CD4-positive, CD25-positive, alpha-beta regulatory T cell (primary cell): ENCODE results near the gene KDM3B. TPM values are rescaled to one million over a fixed set of nuclear protein-coding genes. Genes with fewer than 3 reads are reported as not detected.

Experiments used
- ATAC-seq, 2 donors: fragments of 150-1000 bp; cut with Tn5 transposase; one replicate each; pipeline ENCODE4 v1.10.0; 2021; ENCODE audit warnings: low read depth in 2 of 2, moderate number of reproducible peaks in 2 of 2, moderate library complexity in 1 of 2
- DNase-seq, 3 donors: peaks; one replicate each; pipeline versions ENCODE4 v3.0.0 to v3.0.0-alpha.2; 2012 to 2022; ENCODE audit warnings: mixed read lengths in 1 of 3
- H3K27ac ChIP-seq: one replicate; pipeline ENCODE4 v1.7.0; 2013; ENCODE audit warnings: mild to moderate bottlenecking, low read length; ENCODE audit not compliant: insufficient read depth, poor library complexity, severe bottlenecking
- H3K27me3 ChIP-seq: one replicate; pipeline ENCODE4 v1.7.0; 2013; ENCODE audit warnings: low read length; ENCODE audit not compliant: control insufficient read depth, insufficient read depth
- H3K36me3 ChIP-seq: one replicate; pipeline ENCODE4 v1.7.0; 2013; ENCODE audit warnings: mild to moderate bottlenecking, low read length, moderate library complexity; ENCODE audit not compliant: control insufficient read depth, insufficient read depth
- H3K4me1 ChIP-seq: 2 replicates; pipeline ENCODE4 v1.7.0; 2013; ENCODE audit warnings: mild to moderate bottlenecking, low read length; ENCODE audit not compliant: insufficient read depth, control insufficient read depth, poor library complexity, severe bottlenecking
- H3K4me3 ChIP-seq: one replicate; pipeline ENCODE4 v1.7.0; 2013; ENCODE audit warnings: low read depth, mild to moderate bottlenecking, low read length, moderate library complexity
- H3K9me3 ChIP-seq, 2 experiments: 1 replicate in 1 of 2; 2 replicates in 1 of 2; pipeline ENCODE4 v1.7.0; 2013; ENCODE audit warnings: low read length in 2 of 2, mild to moderate bottlenecking in 1 of 2, moderate library complexity in 1 of 2; ENCODE audit not compliant: control insufficient read depth in 2 of 2
- H3K27ac Mint-ChIP-seq, 3 donors: one replicate each; pipeline ENCODE4 v1.8.0; 2020 to 2022; ENCODE audit warnings: mild to moderate bottlenecking in 3 of 3, mixed read lengths in 3 of 3, moderate library complexity in 2 of 3
- H3K27me3 Mint-ChIP-seq: one replicate; pipeline ENCODE4 v1.8.0; 2022; ENCODE audit warnings: mild to moderate bottlenecking, mixed read lengths
- H3K36me3 Mint-ChIP-seq: one replicate; pipeline ENCODE4 v1.8.0; 2020; ENCODE audit warnings: mixed read lengths
- H3K4me1 Mint-ChIP-seq, 4 donors: one replicate each; pipeline ENCODE4 v1.8.0; 2020 to 2022; ENCODE audit warnings: mixed read lengths in 4 of 4, mild to moderate bottlenecking in 1 of 4
- H3K4me3 Mint-ChIP-seq, 4 donors: one replicate each; pipeline ENCODE4 v1.8.0; 2020 to 2022; ENCODE audit warnings: mild to moderate bottlenecking in 4 of 4, mixed read lengths in 4 of 4, moderate library complexity in 3 of 4
- H3K9me3 Mint-ChIP-seq, 7 donors: one replicate each; pipeline ENCODE4 v1.8.0; 2020 to 2022; ENCODE audit warnings: mixed read lengths in 7 of 7, mild to moderate bottlenecking in 3 of 7, moderate library complexity in 2 of 7
- polyA plus RNA-seq, 4 donors: library from polyadenylated mRNA; unstranded; fragments of 300-500 nt; fragmentation: Illumina TruSeq; gene quantifications; one replicate each; pipeline ENCODE4 v1.2.3, GENCODE V29; 2021
- total RNA-seq: library from RNA; stranded (reverse); gene quantifications from one replicate; pipeline ENCODE4 v1.2.3, GENCODE V29; 2022

The KDM3B gene
- total and polyA plus RNA-seq, 5 donors from 2014 or later: 12.8 to 77.1 (median 13.8) TPM

- Mint-ChIP-seq H3K27me3 (no peaks in the 10 kb centered on the region), H3K4me1 (peaks cover 4 to 27% (median 22%) of the 10 kb centered on the region in 4 donors), H3K9me3 (peaks cover 0 to 3% (median 0%) of the 10 kb centered on the region in 7 donors), H3K36me3 (peaks cover 13% of the 10 kb centered on the region), H3K4me3 (peak overlapping the region; percentile 86 to 99 (median 90)), H3K27ac (peak overlapping the region; percentile 58 to 87 (median 75))
- H3K36me3 ChIP-seq: peaks cover 7% of the 10 kb centered on the region
- H3K27ac ChIP-seq: no peak overlapping the region
- peak overlapping the region; percentile 79 for H3K4me3 ChIP-seq
- DNase-seq (peak in 1 of 3 donors; percentile 18), ATAC-seq (no peak)
- H3K27me3 ChIP-seq: no peaks in the 10 kb centered on the region
- H3K9me3 ChIP-seq: no peaks in the 10 kb centered on the region
- peaks cover 39% of the 10 kb centered on the region for H3K4me1 ChIP-seq
Observed at GRCh38 chr5:138466900-138467710, 114.6 kb downstream of the KDM3B start.

DNA sequence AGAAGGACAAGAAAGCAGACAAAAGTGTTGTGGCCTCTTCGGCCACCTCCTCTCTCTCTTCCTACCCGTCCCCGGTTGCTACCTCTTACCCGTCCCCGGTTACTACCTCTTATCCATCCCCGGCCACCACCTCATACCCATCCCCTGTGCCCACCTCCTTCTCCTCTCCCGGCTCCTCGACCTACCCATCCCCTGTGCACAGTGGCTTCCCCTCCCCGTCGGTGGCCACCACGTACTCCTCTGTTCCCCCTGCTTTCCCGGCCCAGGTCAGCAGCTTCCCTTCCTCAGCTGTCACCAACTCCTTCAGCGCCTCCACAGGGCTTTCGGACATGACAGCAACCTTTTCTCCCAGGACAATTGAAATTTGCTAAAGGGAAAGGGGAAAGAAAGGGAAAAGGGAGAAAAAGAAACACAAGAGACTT lies 115.2 kb downstream of the KDM3B start:
- no peak for DNase-seq
- H3K27ac Mint-ChIP-seq: peak overlapping the region; percentile 58 to 87 (median 75)

GRCh38 chr5:138468133-138468965 lies 115.9 kb downstream of the KDM3B start:
- Mint-ChIP-seq H3K27me3 (no peaks in the 10 kb centered on the region), H3K9me3 (peaks cover 0 to 3% (median 0%) of the 10 kb centered on the region in 7 donors), H3K36me3 (peaks cover 13% of the 10 kb centered on the region), H3K27ac (no peak overlapping the region), H3K4me3 (peak overlapping the region; percentile 62 to 99 (median 69)), H3K4me1 (peaks cover 4 to 27% (median 22%) of the 10 kb centered on the region in 4 donors)
- H3K27me3 ChIP-seq: no peaks in the 10 kb centered on the region
- ATAC-seq: no peak
- H3K9me3 ChIP-seq: no peaks in the 10 kb centered on the region
- DNase-seq: no peak
- H3K4me3 ChIP-seq: no peak overlapping the region
- peaks cover 35% of the 10 kb centered on the region for H3K4me1 ChIP-seq
- no peak overlapping the region for H3K27ac ChIP-seq
- peaks cover 7% of the 10 kb centered on the region for H3K36me3 ChIP-seq

More for the DNA sequence above, 115.2 kb downstream of the KDM3B start:
- Mint-ChIP-seq H3K4me3 (peak overlapping the region; percentile 86 to 99 (median 90)), H3K36me3 (peaks cover 13% of the 10 kb centered on the region), H3K27me3 (no peaks in the 10 kb centered on the region), H3K9me3 (peaks cover 0 to 3% (median 0%) of the 10 kb centered on the region in 7 donors), H3K4me1 (peaks cover 4 to 27% (median 22%) of the 10 kb centered on the region in 4 donors)
- Histone ChIP-seq H3K27ac (no peak overlapping the region), H3K27me3 (no peaks in the 10 kb centered on the region), H3K36me3 (peaks cover 7% of the 10 kb centered on the region), H3K9me3 (no peaks in the 10 kb centered on the region), H3K4me3 (no peak overlapping the region), H3K4me1 (peaks cover 39% of the 10 kb centered on the region)
- ATAC-seq: no peak

DNA sequence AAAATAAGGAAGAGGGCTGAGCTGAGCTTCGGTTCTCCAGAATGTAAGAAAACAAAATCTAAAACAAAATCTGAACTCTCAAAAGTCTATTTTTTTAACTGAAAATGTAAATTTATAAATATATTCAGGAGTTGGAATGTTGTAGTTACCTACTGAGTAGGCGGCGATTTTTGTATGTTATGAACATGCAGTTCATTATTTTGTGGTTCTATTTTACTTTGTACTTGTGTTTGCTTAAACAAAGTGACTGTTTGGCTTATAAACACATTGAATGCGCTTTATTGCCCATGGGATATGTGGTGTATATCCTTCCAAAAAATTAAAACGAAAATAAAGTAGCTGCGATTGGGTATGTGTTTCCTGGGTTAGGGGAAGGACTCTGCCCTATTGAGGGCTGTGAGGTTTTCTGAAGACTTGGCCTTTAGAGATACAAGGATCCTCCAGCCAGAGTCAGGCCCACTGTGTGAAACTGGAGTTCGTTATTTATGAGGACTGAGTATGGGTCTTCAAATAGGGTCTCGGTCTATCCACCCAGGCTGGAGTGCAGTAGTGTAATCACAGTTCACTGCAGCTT lies 116.6 kb downstream of the KDM3B start:
- Histone ChIP-seq H3K36me3 (peaks cover 7% of the 10 kb centered on the region), H3K9me3 (no peaks in the 10 kb centered on the region), H3K27me3 (no peaks in the 10 kb centered on the region), H3K27ac (no peak overlapping the region), H3K4me1 (peaks cover 28% of the 10 kb centered on the region), H3K4me3 (no peak overlapping the region)
- Mint-ChIP-seq H3K27ac (no peak overlapping the region), H3K4me3 (peak overlapping the region in 3 of 4 donors; percentile 8 to 99 (median 30)), H3K9me3 (peaks cover 0 to 3% (median 0%) of the 10 kb centered on the region in 7 donors), H3K4me1 (peaks cover 4 to 27% (median 22%) of the 10 kb centered on the region in 4 donors), H3K27me3 (peaks cover 3% of the 10 kb centered on the region), H3K36me3 (peaks cover 13% of the 10 kb centered on the region)
- no peak for ATAC-seq
- DNase-seq: no peak

DNA sequence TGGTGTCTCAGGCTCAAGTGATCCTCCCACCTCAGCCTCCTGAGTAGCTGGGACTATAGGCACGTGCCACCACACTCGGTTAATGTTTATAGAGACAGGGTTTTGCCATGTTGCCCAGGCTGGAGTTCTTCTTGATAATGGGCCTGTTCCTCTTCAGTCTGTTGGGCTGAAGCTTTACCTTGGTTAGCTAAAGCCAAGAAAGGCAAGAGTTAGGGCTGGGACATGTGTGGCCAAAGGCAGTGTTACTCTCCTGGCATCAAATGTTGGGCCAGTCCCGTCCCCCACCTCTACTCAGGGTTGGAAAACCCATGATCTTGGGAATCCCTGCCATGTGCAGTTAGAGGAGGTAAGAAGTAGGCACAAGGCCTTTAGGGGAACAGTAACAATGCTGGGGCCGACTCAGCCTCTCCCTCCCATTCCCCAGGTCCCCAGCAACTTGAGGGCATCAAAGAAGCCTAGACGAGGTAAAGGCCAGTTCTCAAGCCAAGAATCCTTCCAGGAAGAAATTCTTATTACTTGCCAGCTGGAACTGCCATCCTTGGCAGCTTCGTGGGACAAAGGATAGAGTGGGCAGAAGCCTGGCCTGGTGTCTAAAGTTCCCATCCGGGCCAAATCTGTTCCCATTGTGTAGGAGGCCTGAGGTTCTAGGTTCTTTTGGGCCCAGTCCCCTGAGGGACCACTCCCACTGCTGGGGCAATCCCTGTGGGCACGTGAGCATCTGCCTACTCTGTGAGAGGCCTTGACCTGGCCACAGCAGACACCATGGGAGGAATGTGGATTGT lies 117.2 kb downstream of the KDM3B start:
- peak overlapping the region in 1 of 3 donors; percentile 13 for H3K27ac Mint-ChIP-seq
- H3K36me3 Mint-ChIP-seq: peaks cover 13% of the 10 kb centered on the region
- H3K27me3 Mint-ChIP-seq: peaks cover 6% of the 10 kb centered on the region
- DNase-seq (no peak), ATAC-seq (no peak)
- peaks cover 0 to 3% (median 0%) of the 10 kb centered on the region in 7 donors for H3K9me3 Mint-ChIP-seq
- no peaks in the 10 kb centered on the region for H3K9me3 ChIP-seq
- H3K27me3 ChIP-seq: no peaks in the 10 kb centered on the region
- H3K36me3 ChIP-seq: peaks cover 7% of the 10 kb centered on the region
- peaks cover 4 to 27% (median 22%) of the 10 kb centered on the region in 4 donors for H3K4me1 Mint-ChIP-seq
- H3K4me3 Mint-ChIP-seq: peak overlapping the region in 1 of 4 donors; percentile 38
- H3K4me3 ChIP-seq: no peak overlapping the region
- H3K27ac ChIP-seq: no peak overlapping the region
- H3K4me1 ChIP-seq: peaks cover 25% of the 10 kb centered on the region

GRCh38 chr5:138470322-138471051 lies 118.0 kb downstream of the KDM3B start:
- H3K36me3 ChIP-seq: peaks cover 7% of the 10 kb centered on the region
- Mint-ChIP-seq H3K9me3 (peaks cover 0 to 2% (median 0%) of the 10 kb centered on the region in 7 donors), H3K4me3 (peak overlapping the region in 2 of 4 donors; percentile 16 to 34), H3K4me1 (peaks cover 4 to 27% (median 22%) of the 10 kb centered on the region in 4 donors), H3K36me3 (peaks cover 13% of the 10 kb centered on the region), H3K27ac (peak overlapping the region in 1 of 3 donors; percentile 13), H3K27me3 (peaks cover 6% of the 10 kb centered on the region)
- no peak overlapping the region for H3K4me3 ChIP-seq
- DNase-seq (no peak), ATAC-seq (no peak)
- H3K4me1 ChIP-seq: peaks cover 25% of the 10 kb centered on the region
- H3K9me3 ChIP-seq: no peaks in the 10 kb centered on the region
- H3K27ac ChIP-seq: no peak overlapping the region
- H3K27me3 ChIP-seq: no peaks in the 10 kb centered on the region
